HTERT RPE-1 (cell line): ENCODE results near the gene KANTR.

Experiments used
- in situ Hi-C: fragments of 300-500 bp; cut with MboI; formaldehyde crosslinking; loops from 4 replicates; pipeline ENCODE4 v1.14.3; 2020; ENCODE audit warnings: low sequenced_read_pairs

KANTR gene

DNA sequence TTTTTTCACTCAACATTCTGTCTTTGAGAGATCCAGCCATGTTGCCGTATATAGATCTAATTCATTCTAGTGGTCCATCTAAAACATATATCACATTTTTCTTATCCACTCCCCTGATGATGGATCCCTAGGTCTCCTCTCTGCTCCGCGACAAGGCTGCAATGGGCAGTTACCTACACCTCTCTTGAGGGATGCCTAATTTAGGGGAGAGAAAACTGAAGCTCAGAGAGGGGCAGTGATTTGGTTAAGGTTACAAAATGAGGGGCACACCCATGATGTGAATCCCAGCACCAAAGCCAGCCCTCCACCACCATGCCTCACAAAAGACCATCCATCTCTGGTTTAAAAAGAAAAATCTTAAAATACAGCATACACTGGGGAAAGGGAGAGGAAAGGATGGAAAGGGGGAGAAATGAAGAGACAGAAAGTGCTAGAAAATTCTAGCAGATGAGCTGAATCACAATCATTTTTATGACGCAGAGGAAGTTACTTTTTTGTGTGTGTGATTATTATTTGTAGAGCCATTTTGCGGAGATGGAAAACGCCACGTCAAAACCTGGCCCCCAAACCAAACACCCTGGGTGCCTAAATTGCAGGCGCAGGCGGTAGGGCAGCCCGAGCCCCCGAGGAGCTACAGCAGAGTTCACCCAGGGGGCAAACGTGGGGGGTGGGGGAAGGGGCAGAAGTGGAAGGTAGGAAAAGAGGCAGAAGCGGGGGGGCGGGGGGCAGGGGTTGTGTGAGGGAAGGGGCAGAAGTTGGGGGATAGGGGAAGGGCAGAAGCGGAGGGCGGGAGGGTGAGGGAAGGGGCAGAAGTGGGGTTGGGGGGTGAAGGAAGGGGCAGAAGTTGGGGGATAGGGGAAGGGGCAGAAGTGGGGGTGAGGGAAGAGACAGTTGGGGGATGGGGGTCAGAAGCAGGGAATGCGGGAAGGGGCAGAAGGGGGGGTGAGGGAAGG is 13.0 kb upstream of the KANTR start:
- in situ Hi-C loops: no loop called here

DNA sequence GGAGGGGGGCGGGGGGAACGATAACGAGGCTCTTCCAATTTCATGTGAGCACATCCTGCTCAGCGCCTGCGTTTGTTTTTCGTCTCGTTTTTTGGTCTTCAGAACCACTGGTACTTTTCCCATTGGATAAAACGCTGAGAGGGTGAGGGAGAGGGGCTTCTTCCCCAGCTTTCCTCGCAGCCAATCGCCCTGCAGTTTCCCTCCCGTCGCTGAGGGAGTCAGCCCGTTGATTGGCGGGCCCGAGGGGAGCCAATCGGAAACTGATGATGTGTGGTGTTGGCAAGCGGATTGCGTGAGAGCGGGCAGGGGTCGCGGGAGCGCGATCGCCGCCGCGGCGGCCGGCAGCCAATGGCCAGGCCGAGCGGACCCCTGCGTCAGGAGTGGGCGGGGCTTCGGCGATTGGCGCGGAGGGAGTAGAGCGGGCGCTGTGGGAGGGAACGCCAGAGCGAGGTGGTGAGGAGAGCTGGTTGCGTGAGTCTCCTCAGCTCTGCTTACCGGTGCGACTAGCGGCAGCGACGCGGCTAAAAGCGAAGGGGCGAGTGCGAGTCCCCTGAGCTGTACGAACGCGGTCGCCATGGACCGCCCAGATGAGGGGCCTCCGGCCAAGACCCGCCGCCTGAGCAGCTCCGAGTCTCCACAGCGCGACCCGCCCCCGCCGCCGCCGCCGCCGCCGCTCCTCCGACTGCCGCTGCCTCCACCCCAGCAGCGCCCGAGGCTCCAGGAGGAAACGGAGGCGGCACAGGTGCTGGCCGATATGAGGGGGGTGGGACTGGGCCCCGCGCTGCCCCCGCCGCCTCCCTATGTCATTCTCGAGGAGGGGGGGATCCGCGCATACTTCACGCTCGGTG is 11.8 kb upstream of the KANTR start, which contains the start of gene TSPYL2:
Gene TSPYL2 (plus strand): TSS at position 443 of the 848 bp plus-strand sequence. CDS start 132 bp downstream, at position 575.
- in situ Hi-C loops: no loop called here

DNA sequence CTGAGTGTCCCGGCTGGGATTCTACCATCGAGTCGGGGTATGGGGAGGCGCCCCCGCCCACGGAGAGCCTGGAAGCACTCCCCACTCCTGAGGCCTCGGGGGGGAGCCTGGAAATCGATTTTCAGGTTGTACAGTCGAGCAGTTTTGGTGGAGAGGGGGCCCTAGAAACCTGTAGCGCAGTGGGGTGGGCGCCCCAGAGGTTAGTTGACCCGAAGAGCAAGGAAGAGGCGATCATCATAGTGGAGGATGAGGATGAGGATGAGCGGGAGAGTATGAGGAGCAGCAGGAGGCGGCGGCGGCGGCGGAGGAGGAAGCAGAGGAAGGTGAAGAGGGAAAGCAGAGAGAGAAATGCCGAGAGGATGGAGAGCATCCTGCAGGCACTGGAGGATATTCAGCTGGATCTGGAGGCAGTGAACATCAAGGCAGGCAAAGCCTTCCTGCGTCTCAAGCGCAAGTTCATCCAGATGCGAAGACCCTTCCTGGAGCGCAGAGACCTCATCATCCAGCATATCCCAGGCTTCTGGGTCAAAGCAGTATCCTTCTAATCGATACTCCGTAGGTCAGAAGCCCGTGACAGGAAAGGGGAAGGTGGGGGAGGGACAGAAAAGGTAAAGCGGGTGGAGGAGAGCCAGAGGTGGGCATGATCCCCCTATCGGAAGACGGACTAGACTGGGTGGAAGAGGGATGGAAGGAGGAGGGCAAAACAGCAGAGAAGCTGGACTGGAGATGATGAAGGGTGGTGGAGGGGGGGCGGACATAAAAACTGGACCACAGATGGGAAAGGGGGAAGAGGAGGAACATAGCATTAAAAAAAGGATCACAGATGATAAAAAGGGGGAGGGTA is 10.9 kb upstream of the KANTR start:
- in situ Hi-C loops: no loop called here

DNA sequence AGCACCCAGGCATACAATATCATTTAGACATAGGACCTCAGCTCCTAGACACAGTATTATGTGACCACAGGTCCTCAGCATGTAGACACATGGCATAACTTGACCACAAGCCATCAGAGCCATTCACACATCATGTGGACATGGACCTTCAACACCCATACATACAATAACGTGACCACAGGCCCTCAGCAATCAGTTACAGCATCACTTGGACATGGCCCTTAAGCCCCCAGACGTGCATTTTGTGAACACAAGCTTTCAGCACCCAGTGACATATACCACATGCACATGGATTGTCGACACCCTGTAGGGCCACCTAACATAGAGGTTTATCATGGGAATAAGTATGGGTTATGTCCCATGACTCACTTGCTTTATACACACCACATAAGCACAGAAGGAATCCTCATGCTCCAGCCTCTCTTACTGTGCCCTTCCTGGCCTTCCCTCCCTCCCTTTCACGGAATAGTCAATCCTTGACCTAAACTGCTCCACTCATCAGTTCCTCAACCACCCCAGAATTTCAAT is 9.8 kb upstream of the KANTR start:
- in situ Hi-C loops: no loop called here

DNA sequence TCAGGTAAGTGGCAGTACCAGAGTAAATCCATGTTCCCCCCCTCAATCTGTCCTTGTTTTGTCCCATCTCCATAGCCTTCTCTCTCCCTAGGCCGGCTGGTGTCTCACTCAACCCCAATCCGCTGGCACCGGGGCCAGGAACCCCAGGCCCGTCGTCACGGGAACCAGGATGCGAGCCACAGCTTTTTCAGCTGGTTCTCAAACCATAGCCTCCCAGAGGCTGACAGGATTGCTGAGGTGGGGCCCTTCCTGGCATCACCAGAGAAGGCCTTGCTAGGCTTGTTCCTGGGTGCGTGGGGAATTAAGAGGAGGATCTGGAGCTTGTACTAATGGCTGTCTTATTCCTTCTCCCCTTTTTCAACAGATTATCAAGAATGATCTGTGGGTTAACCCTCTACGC is 9.1 kb upstream of the KANTR start:
- in situ Hi-C loops: no loop called here

DNA sequence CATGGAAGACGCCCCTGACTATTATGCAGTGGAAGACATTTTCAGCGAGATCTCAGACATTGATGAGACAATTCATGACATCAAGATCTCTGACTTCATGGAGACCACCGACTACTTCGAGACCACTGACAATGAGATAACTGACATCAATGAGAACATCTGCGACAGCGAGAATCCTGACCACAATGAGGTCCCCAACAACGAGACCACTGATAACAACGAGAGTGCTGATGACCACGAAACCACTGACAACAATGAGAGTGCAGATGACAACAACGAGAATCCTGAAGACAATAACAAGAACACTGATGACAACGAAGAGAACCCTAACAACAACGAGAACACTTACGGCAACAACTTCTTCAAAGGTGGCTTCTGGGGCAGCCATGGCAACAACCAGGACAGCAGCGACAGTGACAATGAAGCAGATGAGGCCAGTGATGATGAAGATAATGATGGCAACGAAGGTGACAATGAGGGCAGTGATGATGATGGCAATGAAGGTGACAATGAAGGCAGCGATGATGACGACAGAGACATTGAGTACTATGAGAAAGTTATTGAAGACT is 8.2 kb upstream of the KANTR start:
- in situ Hi-C loops: no loop called here

DNA sequence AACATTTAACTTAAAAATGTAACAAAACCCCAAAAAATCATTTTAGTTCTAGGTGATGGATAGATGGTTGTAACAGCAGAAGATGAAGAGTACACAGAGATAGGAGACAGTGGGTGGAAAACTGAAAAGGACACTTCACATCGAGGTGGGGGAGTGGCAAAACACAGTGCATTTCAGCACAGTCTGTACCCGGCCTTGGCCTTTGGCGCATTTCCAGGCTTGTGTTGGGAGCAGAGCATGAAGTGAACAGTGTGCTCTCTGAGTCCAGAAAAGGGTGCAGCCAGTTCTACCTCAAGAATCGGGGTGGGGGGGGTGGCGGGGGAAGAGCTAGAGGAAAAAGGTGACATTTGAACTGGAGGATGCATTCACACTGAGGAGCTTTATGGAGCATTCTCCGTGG is 7.5 kb upstream of the KANTR start:
- in situ Hi-C loops: no loop called here

DNA sequence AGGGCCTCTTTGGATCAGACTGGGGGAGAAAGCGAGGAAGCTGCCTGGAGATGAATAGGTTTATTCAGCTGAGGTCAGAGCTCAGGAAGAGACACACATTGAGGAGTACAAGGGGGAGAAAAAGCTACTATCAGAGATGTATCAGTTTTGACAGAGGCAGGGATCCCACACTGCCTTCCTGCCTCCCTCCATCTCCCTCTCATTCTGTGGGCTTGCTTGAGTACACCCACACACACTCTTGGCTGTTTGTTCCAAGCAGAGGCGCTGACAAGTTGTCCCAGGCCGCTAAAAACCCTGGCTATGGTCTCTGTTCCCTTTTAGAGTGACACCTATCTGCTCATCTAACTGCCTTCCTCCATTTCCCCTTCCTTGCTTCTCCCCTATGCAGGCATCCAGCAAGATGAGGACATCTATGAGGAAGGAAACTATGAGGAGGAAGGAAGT is 6.5 kb upstream of the KANTR start:
- in situ Hi-C loops: no loop called here

DNA sequence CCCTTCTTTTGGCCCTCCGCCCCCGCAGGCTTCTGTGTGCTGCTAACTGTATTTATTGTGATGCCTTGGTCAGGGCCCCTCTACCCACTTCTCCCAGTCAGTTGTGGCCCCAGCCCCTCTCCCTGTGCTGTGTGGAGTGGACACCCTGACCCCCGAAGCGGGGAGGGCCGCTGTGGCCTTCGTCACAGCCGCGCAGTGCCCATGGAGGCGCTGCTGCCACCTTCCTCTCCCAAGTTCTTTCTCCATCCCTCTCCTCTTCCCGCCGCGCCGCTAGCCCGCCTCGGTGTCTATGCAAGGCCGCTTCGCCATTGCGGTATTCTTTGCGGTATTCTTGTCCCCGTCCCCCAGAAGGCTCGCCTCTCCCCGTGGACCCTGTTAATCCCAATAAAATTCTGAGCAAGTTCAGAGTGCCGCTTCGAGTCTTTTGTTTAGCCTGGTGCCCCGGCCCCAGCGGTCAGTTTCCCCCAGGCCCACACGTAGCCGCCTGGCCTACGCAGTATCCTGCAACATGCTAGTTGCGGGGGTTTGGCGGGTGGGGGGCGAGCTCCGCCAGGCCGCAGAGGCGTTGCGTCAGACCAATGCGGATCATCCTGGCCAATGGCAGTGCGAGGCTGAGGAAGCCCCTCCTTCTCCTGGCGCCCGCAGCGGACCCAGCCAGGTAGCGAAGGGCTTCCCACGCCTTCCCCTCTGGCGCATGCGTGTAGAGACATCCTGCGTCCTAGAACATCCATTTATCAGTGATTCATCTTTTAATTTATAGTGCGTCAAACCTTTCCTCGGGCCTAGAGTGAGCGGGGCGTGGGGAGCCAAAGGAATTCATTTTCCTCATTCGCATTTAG is 5.6 kb upstream of the KANTR start:
- in situ Hi-C loops: no loop called here

DNA sequence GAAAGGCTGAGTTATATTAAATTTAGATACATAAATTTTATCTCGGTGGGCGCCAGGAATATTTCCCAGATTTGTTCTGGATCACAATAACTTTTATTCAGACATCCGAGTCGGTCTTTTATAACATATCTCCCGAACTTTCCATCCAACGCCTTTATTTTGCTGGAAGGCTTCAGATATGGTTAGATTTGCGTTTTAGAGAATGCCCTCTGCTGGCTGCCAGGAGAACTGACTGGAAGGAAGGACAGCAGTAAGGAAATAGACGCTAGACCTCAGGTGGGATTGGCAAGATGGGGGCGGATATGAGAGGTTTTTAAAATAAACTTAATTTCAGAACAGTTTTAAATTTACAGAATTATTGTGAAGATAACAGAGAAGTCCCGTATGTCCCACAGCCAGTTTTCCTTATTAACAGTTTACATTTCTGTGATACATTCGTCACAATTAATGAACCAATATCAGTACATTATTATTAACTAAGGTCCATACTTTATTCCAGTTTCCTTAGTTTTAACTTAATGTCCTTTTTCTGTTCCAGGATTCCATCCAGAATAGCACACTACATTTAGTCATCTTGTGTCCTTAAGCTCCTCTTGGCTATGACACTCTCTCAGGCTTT is 4.6 kb upstream of the KANTR start:
- in situ Hi-C loops: no loop called here

DNA sequence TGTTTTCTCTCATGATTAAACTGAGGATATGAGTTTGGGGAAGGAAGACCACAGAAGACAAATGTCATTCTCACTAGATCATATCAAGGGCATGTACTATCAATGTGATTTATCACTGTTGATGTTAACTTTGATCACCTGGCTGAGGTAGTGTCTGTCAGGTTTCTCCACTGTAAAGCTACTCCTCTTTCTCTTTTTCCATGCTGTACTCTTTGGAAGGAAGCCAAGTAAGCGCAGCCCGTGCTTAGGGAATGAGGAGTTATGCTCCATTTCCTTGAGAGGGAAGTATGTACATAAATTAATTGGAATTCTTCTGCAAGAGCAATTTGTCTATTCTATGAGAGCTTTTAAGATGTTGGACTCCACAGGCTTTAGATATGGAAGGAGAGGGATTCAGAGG is 4.0 kb upstream of the KANTR start:
- in situ Hi-C loops: no loop called here

DNA sequence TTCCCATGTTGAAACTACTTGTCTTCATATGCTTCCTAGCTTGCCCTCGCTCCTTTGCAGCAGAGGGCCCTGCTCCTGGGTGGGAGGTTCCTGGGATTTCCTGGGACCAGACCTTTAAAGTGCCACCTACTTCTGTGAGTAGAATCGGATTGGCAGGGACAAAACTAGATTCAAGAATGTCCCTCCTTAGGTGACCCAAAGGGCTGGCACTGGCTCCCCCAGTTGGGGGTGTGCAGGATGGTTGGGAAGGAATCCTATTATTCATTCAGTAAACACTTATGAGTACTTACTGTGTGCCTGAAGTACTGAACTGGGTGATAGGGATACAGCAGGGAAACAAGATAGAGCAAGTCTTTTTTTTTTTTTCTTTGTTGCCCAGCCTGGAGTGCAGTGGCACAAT is 2.6 kb upstream of the KANTR start:
- in situ Hi-C loops: no loop called here

DNA sequence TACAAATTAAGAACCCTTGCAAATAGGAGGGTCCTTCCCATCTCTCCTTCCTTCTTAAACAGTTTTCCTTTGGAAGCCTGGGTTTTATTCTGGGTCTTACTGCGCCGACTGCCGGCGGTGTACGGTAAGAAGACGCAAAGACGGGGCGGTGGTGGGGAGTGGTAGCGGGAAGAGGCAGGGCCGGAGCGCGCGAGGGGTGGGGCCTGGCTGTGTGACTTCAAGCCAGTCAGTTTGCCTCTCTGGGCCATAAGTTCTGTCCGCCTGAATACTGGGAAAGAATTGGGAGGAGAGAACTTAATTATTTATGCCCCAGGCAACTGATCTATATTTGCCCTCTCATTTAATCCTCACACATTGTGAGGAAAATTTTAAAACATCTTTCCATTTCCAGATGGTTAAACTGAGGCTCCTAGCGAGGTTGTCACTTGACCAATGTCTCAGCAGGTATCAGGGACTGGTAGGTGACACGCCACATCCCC is 726 bp upstream of the KANTR start:
- in situ Hi-C loops: no loop called here

DNA sequence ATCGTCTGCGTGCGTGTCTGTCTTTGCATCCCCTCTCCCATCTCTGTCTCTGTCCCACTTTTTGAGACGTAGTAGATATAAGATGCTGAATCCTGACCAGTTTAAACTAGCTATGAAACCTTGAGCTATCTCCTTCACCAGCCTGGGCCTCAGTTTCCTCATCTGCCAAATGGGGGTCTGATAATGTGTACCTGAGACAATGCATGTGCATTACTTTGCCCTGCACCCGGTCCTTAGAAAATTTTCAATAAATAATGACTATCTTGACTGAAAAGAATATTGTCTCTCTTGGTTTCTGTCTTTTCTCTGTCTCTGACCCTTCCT is 602 bp downstream of the KANTR start:
- in situ Hi-C loops: no loop called here

DNA sequence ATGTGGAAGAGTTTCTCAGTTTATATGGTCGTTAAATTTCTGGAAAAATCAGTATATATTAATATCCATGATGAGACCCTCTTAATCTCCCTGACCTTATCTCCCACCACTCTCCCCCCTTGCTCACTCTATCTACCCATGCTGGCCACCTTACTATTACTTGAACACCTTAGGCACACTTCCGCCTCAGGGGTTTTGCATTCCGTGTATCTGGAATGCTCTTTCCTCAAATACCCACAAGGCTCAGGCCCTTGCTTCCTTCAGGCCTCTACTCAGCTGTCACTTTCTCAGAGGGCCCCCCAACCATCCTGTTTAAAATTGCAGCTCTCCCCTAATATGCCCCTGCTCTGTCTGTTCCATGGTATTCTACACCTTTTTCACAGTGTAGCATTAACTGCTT is 1.9 kb downstream of the KANTR start:
- in situ Hi-C loops: no loop called here

DNA sequence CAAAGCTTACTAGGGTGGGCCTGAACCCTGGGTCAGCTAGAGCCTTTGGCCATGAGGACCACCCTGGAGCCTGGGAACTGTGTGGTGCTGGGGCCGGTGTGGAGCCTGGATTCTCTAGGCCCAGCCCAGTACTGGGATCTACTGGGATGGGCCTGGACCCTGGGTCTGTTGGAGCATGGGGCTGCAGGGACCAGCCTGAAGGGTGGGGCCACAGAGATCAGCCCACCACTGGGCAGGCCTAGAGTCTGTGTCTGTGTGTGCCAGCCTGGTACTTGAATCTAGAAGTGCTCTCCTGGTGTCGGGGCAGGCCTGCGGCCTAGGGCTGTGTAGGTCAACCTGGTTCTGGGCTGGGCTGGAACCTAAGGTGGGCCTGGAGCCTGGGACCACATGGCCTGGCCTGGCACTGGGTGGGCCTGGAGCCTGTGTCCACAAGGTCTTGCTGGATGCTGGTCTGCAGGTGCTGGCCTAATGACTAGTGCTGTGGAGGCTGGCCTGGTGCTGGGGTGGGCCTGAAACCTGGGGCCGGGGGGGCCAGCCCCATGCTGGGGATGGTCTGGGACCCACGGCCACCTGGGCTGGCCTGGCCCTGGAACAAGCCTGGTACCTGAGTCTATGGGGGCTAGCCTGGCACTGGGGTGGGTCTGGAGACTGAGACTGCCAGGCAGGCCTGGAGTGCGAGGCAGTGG is 21.1 kb downstream of the KANTR start:
- in situ Hi-C loops: no loop called here

DNA sequence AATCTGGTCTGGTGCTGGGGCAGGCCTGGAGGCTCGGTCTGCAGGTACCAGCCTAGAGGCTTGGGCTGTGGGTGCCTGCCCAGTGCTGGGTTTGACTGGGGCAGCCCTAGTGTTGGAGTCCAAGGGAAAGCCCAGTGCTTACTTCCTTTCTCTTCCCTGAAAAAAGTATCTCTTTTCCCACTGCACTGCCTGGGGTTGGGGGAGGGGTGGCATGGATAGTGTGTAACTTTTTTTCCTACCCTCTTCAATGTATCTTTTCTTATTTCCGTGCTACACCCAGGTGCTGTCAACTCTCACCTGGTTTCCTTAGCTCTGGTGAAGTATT is 21.6 kb downstream of the KANTR start:
- in situ Hi-C loops: no loop called here

DNA sequence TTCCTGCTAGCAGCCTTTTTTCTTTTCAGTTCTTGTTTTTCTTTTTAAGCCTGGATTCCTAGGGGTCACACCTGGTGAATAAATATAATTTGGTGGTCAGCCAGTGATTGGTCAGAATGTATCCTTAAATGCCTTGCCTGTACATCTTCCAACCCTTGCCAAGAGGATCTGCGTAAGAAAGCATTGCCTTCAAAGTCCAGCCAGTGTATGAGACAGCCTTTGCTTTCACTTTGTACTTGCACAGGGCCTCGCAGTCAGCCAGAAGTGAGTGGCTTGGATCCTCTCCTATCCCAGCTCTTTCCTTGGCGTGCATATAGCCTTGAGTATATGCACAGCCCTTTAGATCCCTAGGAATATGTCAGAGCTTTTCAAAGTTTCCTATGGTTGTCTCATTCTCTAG is 22.2 kb downstream of the KANTR start:
- in situ Hi-C loops: no loop called here

DNA sequence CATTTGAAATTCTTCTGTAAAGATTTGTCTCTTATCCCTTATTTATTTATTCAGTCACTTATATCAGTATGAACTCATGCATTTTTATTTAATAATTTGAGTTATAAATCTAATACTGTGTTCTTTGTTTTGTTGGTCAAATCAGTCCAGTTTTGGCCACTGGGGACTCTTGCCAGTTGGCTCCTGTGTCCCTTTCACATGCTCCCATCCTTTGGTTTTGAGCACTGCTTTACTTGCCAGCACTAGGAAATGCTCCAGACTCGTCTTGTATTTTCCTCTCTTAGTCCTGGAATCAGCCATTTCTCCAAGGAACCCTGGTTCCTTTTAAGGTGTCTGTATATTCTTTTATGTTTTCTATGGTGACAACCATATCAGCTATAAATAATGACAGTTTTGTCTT is 28.1 kb downstream of the KANTR start:
- in situ Hi-C loops: no loop called here
